RPMI8226 (cell line): ENCODE measurements around the gene EFHC1.

Experiments
- DNase-seq: peaks from one replicate; pipeline ENCODE4 v3.0.0-alpha.2; 2015

EFHC1 gene

GRCh38 chr6:52522151-52522626 lies 102.0 kb downstream of the EFHC1 start:
- DNase-seq = no peak

GRCh38 chr6:52522655-52523054 lies 102.5 kb downstream of the EFHC1 start:
- no peak for DNase-seq

GRCh38 chr6:52523378-52524142 lies 103.4 kb downstream of the EFHC1 start:
- peak; percentile 59 for DNase-seq

GRCh38 chr6:52524918-52525317 lies 104.8 kb downstream of the EFHC1 start:
- no peak for DNase-seq

- no peak for DNase-seq
Observed at GRCh38 chr6:52526634-52527033, 106.5 kb downstream of the EFHC1 start.

GRCh38 chr6:52527436-52527835 lies 107.3 kb downstream of the EFHC1 start:
- no peak for DNase-seq

- peak; percentile 91 for DNase-seq
Observed at GRCh38 chr6:52529311-52529710, 109.2 kb downstream of the EFHC1 start.

- DNase-seq = no peak
Observed at GRCh38 chr6:52530351-52530750, 110.2 kb downstream of the EFHC1 start.

- DNase-seq = no peak
Observed at GRCh38 chr6:52531396-52531795, 111.3 kb downstream of the EFHC1 start.

- DNase-seq = no peak
Observed at GRCh38 chr6:52531834-52532233, 111.7 kb downstream of the EFHC1 start.

- no peak for DNase-seq
Observed at GRCh38 chr6:52532457-52532856, 112.3 kb downstream of the EFHC1 start.

GRCh38 chr6:52533491-52533890 lies 113.3 kb downstream of the EFHC1 start:
- no peak for DNase-seq

GRCh38 chr6:52534363-52534762 lies 114.2 kb downstream of the EFHC1 start:
- DNase-seq = no peak

GRCh38 chr6:52534966-52535390 lies 114.8 kb downstream of the EFHC1 start:
- DNase-seq = peak; percentile 41

- DNase-seq = peak; percentile 43
Observed at GRCh38 chr6:52535711-52536423, 115.7 kb downstream of the EFHC1 start.

- peak; percentile 89 for DNase-seq
Observed at GRCh38 chr6:52536424-52536916, 116.3 kb downstream of the EFHC1 start.

- DNase-seq = peak; percentile 89
Observed at GRCh38 chr6:52537001-52537753, 117.0 kb downstream of the EFHC1 start.

- DNase-seq = peak; percentile 52
Observed at GRCh38 chr6:52538252-52538900, 118.2 kb downstream of the EFHC1 start.

GRCh38 chr6:52538901-52539354 lies 118.8 kb downstream of the EFHC1 start:
- DNase-seq = no peak

- DNase-seq = no peak
Observed at GRCh38 chr6:52539607-52540006, 119.5 kb downstream of the EFHC1 start.

GRCh38 chr6:52540286-52540902 lies 120.3 kb downstream of the EFHC1 start:
- no peak for DNase-seq

GRCh38 chr6:52541135-52541534 lies 121.0 kb downstream of the EFHC1 start:
- no peak for DNase-seq
